GM23338 (cell line): ENCODE data around the gene ADAMTS17.

Experiments used
- CREB1 ChIP-seq: fragments of 250-450 bp; sonication (Bioruptor Pico); IDR thresholded peaks from 2 replicates; pipeline ENCODE4 v1.5.0; 2020; ENCODE audit warnings: low read depth, mild to moderate bottlenecking, moderate library complexity
- EZH2phosphoT487 ChIP-seq: fragments of 200-600 bp; sonication (generic); IDR thresholded peaks from one replicate; pipeline ENCODE4 v1.8.1; 2018; ENCODE audit warnings: antibody characterized with exemption; ENCODE audit not compliant: unreplicated experiment
- POLR2AphosphoS5 ChIP-seq: IDR thresholded peaks from 2 replicates; pipeline ENCODE4 v1.6.1; 2016; ENCODE audit warnings: antibody characterized with exemption, low read depth
- TF ChIP-seq, protein P1 (sequence below), 2 experiments: fragments of 200-600 bp in 1 of 2; sonication (generic) in 1 of 2; conservative IDR thresholded peaks; 2 replicates each; pipeline versions ENCODE4 v1.5.1 to v1.6.1; 2016 to 2017; ENCODE audit warnings: antibody characterized with exemption in 2 of 2, low read depth in 2 of 2, mild to moderate bottlenecking in 2 of 2, moderate library complexity in 1 of 2
- TF ChIP-seq, protein P2 (sequence below): fragments of 250-450 bp; sonication (Bioruptor Pico); IDR thresholded peaks from 2 replicates; pipeline ENCODE4 v1.5.0; 2020; ENCODE audit warnings: mild to moderate bottlenecking, moderate library complexity

DNA sequence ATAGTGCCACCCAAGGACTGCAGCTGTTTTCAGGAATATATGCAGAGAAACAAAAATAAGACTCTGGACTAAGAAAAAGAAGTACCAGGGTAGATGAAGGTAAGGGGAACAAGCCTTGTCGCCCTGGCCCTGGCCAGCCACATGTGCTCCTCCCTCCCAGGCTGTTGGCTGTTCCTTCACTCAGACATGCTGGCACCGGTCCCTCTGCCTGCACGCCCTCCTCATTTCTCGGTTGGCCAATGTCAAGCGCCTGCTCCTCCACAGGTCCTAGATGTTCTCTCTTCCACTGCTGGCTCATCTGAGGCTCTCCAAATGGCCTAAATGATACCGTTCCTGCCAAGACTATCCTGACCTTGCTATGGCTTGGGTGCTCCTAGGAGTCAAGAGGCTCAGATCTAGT is 320.1 kb downstream of the ADAMTS17 start:
- TF ChIP-seq, protein P1, sequence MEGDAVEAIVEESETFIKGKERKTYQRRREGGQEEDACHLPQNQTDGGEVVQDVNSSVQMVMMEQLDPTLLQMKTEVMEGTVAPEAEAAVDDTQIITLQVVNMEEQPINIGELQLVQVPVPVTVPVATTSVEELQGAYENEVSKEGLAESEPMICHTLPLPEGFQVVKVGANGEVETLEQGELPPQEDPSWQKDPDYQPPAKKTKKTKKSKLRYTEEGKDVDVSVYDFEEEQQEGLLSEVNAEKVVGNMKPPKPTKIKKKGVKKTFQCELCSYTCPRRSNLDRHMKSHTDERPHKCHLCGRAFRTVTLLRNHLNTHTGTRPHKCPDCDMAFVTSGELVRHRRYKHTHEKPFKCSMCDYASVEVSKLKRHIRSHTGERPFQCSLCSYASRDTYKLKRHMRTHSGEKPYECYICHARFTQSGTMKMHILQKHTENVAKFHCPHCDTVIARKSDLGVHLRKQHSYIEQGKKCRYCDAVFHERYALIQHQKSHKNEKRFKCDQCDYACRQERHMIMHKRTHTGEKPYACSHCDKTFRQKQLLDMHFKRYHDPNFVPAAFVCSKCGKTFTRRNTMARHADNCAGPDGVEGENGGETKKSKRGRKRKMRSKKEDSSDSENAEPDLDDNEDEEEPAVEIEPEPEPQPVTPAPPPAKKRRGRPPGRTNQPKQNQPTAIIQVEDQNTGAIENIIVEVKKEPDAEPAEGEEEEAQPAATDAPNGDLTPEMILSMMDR (conservative IDR thresholded peaks at IDR 0.05; ENCODE audit: low read depth in 2 of 2), result no peak
- TF ChIP-seq EZH2phosphoT487, result no peak
- no peak for TF ChIP-seq CREB1 (CRISPR knock-in tag)
- no peak for TF ChIP-seq POLR2AphosphoS5
- TF ChIP-seq, protein P2, sequence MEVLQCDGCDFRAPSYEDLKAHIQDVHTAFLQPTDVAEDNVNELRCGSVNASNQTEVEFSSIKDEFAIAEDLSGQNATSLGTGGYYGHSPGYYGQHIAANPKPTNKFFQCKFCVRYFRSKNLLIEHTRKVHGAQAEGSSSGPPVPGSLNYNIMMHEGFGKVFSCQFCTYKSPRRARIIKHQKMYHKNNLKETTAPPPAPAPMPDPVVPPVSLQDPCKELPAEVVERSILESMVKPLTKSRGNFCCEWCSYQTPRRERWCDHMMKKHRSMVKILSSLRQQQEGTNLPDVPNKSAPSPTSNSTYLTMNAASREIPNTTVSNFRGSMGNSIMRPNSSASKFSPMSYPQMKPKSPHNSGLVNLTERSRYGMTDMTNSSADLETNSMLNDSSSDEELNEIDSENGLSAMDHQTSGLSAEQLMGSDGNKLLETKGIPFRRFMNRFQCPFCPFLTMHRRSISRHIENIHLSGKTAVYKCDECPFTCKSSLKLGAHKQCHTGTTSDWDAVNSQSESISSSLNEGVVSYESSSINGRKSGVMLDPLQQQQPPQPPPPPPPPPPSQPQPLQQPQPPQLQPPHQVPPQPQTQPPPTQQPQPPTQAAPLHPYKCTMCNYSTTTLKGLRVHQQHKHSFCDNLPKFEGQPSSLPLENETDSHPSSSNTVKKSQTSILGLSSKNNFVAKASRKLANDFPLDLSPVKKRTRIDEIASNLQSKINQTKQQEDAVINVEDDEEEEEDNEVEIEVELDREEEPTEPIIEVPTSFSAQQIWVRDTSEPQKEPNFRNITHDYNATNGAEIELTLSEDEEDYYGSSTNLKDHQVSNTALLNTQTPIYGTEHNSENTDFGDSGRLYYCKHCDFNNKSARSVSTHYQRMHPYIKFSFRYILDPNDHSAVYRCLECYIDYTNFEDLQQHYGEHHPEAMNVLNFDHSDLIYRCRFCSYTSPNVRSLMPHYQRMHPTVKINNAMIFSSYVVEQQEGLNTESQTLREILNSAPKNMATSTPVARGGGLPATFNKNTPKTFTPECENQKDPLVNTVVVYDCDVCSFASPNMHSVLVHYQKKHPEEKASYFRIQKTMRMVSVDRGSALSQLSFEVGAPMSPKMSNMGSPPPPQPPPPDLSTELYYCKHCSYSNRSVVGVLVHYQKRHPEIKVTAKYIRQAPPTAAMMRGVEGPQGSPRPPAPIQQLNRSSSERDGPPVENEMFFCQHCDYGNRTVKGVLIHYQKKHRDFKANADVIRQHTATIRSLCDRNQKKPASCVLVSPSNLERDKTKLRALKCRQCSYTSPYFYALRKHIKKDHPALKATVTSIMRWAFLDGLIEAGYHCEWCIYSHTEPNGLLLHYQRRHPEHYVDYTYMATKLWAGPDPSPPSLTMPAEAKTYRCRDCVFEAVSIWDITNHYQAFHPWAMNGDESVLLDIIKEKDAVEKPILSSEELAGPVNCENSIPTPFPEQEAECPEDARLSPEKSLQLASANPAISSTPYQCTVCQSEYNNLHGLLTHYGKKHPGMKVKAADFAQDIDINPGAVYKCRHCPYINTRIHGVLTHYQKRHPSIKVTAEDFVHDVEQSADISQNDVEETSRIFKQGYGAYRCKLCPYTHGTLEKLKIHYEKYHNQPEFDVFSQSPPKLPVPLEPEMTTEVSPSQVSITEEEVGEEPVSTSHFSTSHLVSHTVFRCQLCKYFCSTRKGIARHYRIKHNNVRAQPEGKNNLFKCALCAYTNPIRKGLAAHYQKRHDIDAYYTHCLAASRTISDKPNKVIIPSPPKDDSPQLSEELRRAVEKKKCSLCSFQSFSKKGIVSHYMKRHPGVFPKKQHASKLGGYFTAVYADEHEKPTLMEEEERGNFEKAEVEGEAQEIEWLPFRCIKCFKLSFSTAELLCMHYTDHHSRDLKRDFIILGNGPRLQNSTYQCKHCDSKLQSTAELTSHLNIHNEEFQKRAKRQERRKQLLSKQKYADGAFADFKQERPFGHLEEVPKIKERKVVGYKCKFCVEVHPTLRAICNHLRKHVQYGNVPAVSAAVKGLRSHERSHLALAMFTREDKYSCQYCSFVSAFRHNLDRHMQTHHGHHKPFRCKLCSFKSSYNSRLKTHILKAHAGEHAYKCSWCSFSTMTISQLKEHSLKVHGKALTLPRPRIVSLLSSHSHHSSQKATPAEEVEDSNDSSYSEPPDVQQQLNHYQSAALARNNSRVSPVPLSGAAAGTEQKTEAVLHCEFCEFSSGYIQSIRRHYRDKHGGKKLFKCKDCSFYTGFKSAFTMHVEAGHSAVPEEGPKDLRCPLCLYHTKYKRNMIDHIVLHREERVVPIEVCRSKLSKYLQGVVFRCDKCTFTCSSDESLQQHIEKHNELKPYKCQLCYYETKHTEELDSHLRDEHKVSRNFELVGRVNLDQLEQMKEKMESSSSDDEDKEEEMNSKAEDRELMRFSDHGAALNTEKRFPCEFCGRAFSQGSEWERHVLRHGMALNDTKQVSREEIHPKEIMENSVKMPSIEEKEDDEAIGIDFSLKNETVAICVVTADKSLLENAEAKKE (CRISPR knock-in tag), result no peak
